Measurements from ENCODE around the gene MORF4L1. TPM values are rescaled to one million over a fixed set of nuclear protein-coding genes. Genes with fewer than 3 reads are reported as not detected.

The MORF4L1 gene, protein sequence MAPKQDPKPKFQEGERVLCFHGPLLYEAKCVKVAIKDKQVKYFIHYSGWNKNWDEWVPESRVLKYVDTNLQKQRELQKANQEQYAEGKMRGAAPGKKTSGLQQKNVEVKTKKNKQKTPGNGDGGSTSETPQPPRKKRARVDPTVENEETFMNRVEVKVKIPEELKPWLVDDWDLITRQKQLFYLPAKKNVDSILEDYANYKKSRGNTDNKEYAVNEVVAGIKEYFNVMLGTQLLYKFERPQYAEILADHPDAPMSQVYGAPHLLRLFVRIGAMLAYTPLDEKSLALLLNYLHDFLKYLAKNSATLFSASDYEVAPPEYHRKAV
- total RNA-seq (100 to 1,000 TPM; 254 to 433 TPM), polyA plus RNA-seq (100 to 1,000 TPM; 124 to 280 TPM)
- long read RNA-seq, donor 1, transcript MORF4L1-203 (12 exons, 1,880 nt) = major isoform, 132 of 228 reads
- long read RNA-seq, donor 1, transcript MORF4L1-216 (5 exons, 448 nt) = minor isoform, 14 of 228 reads
- long read RNA-seq, donor 1, partial matches to known transcripts = 69 of 228 reads
- long read RNA-seq, donor 1, other reads (novel, unspliced or antisense) = 6 of 228 reads
- long read RNA-seq, donor 2, transcript MORF4L1-203 (12 exons, 1,880 nt) = major isoform, 45 of 171 reads
- long read RNA-seq, donor 2, transcript MORF4L1-216 (5 exons, 448 nt) = minor isoform, 12 of 171 reads
- long read RNA-seq, donor 2, partial matches to known transcripts = 107 of 171 reads
- long read RNA-seq, donor 2, other reads (novel, unspliced or antisense) = 0 of 171 reads
- long read RNA-seq, donor 3, transcript MORF4L1-204 (4 exons, 591 nt) = minor isoform, 5 of 189 reads
- long read RNA-seq, donor 3, transcript MORF4L1-203 (12 exons, 1,880 nt) = major isoform, 74 of 189 reads
- long read RNA-seq, donor 3, transcript MORF4L1-216 (5 exons, 448 nt) = minor isoform, 58 of 189 reads
- long read RNA-seq, donor 3, transcript MORF4L1-206 (6 exons, 1,074 nt) = minor isoform, 6 of 189 reads
- long read RNA-seq, donor 3, partial matches to known transcripts = 41 of 189 reads
- long read RNA-seq, donor 3, other reads (novel, unspliced or antisense) = 0 of 189 reads
- long read RNA-seq, donor 4, transcript MORF4L1-203 (12 exons, 1,880 nt) = major isoform, 47 of 299 reads
- long read RNA-seq, donor 4, transcript MORF4L1-216 (5 exons, 448 nt) = minor isoform, 9 of 299 reads
- long read RNA-seq, donor 4, partial matches to known transcripts = 237 of 299 reads
- long read RNA-seq, donor 4, other reads (novel, unspliced or antisense) = 0 of 299 reads
- long read RNA-seq, donor 5, transcript MORF4L1-216 (5 exons, 448 nt) = minor isoform, 22 of 319 reads
- long read RNA-seq, donor 5, transcript MORF4L1-203 (12 exons, 1,880 nt) = major isoform, 173 of 319 reads
- long read RNA-seq, donor 5, partial matches to known transcripts = 98 of 319 reads
- long read RNA-seq, donor 5, other reads (novel, unspliced or antisense) = 13 of 319 reads

DNA sequence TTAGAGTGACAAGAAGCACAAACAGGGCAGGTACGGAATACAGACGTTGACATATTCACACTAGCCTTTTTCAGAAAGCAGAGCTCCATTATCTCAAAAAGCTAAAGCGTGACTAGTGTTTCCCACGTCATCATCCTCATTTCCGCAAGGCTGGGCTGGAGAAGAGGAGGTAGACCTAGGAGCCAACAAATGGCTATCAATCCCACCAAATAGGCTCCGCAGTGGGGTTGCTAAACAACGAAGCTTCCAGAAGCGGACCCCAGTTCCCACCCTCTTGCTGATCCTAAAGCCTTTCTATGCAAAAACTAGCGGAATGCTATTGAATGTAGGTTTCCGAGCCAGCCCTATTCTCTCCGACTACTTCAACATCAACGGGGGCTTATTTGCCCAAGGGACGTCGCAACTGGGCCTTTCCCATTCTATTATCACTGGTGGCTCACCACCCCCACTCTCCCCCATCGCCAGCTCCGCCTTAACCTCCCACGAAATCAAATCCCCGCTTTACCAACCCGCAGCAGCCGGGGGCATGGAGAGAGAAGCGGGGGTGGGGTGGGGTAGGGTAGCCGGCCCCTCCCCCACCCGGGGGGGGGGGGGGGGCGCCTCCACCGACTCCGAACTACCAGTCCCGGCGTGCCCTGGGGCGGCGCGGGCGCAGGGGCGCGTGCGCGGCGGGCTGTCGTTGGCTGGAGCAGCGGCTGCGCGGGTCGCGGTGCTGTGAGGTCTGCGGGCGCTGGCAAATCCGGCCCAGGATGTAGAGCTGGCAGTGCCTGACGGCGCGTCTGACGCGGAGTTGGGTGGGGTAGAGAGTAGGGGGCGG is at the start of gene MORF4L1:
Gene MORF4L1 (plus strand): TSS at position 736 of the 817 bp plus-strand sequence. CDS start 128 bp downstream, outside the sequence.
- Histone ChIP-seq H3K36me3 (ENCODE audit: control insufficient read depth in 4 of 4, insufficient read depth in 4 of 4, low read length in 4 of 4) (peaks cover 0 to 5% (median 0%) of the 10 kb centered on the region in 4 donors), H3K27me3 (ENCODE audit: control insufficient read depth in 3 of 3, insufficient read depth in 3 of 3, low read length in 2 of 3) (no peaks in the 10 kb centered on the region), H3K4me1 (ENCODE audit: control insufficient read depth in 5 of 5, insufficient read depth in 5 of 5, low read length in 5 of 5) (peaks cover 0 to 28% (median 5%) of the 10 kb centered on the region in 5 donors), H3K9me3 (ENCODE audit: control insufficient read depth in 4 of 4, insufficient read depth in 3 of 4, low read length in 3 of 4) (no peaks in the 10 kb centered on the region), H3K9ac (ENCODE audit: insufficient read depth in 1 of 2, low read length in 2 of 2) (peak within 1 kb of the TSS; percentile 98 to 100), H3K27ac (ENCODE audit: low read depth in 1 of 2, low read length in 1 of 2) (peak within 1 kb of the TSS; percentile 98 to 99), H3K4me3 (peak within 1 kb of the TSS; percentile 73)
- ATAC-seq (ENCODE audit: insufficient read depth, low FRiP score) (peak; percentile 93), DNase-seq (peak; percentile 98 to 100 (median 99))
- WGBS, 2 donors = 9 to 11% methylated on average over 49 to 51 of the region's 52 CpGs
- TF ChIP-seq, protein P1, sequence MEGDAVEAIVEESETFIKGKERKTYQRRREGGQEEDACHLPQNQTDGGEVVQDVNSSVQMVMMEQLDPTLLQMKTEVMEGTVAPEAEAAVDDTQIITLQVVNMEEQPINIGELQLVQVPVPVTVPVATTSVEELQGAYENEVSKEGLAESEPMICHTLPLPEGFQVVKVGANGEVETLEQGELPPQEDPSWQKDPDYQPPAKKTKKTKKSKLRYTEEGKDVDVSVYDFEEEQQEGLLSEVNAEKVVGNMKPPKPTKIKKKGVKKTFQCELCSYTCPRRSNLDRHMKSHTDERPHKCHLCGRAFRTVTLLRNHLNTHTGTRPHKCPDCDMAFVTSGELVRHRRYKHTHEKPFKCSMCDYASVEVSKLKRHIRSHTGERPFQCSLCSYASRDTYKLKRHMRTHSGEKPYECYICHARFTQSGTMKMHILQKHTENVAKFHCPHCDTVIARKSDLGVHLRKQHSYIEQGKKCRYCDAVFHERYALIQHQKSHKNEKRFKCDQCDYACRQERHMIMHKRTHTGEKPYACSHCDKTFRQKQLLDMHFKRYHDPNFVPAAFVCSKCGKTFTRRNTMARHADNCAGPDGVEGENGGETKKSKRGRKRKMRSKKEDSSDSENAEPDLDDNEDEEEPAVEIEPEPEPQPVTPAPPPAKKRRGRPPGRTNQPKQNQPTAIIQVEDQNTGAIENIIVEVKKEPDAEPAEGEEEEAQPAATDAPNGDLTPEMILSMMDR (IDR thresholded peaks at IDR 0.05; ENCODE audit: control extremely low read depth, extremely low read depth) = no peak

DNA sequence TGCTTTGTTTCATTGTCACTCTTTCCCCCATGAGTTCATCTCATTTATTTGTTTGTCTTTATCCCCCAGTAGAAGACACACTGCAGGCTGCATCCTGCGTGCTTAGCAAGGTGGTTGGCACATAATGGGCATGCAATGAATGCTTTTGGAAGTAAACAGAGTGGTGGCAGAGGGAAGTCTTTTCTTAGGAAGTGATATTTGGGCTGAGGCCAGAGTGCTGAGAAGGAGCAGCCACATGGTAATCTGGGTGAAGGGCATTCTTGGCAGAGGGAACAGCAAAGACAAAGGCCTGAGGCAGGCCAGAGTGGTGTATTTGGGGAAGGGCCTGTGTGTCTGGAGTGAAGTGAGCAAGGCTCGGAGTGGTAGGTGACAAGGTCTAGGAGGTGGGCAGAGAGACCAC is 43.8 kb upstream of the MORF4L1 start:
- Histone ChIP-seq H3K27me3 (ENCODE audit: control insufficient read depth in 3 of 3, insufficient read depth in 3 of 3, low read length in 2 of 3) (no peaks in the 10 kb centered on the region), H3K27ac (ENCODE audit: low read depth in 1 of 2, low read length in 1 of 2) (no peak overlapping the region), H3K9ac (ENCODE audit: insufficient read depth in 1 of 2, low read length in 2 of 2) (no peak overlapping the region), H3K4me3 (no peak overlapping the region), H3K36me3 (ENCODE audit: control insufficient read depth in 4 of 4, insufficient read depth in 4 of 4, low read length in 4 of 4) (no peaks in the 10 kb centered on the region), H3K4me1 (ENCODE audit: control insufficient read depth in 5 of 5, insufficient read depth in 5 of 5, low read length in 5 of 5) (peaks cover 0 to 20% (median 6%) of the 10 kb centered on the region in 5 donors), H3K9me3 (ENCODE audit: control insufficient read depth in 4 of 4, insufficient read depth in 3 of 4, low read length in 3 of 4) (peaks cover 0 to 4% (median 0%) of the 10 kb centered on the region in 4 donors)
- WGBS, 2 donors = 68 to 78% methylated on average over 2 of the region's 2 CpGs
- TF ChIP-seq, protein P1 (IDR thresholded peaks at IDR 0.05; ENCODE audit: control extremely low read depth, extremely low read depth) = no peak
- ATAC-seq (ENCODE audit: insufficient read depth, low FRiP score) (no peak), DNase-seq (no peak)

All from lung (tissue), 16 donors.